ENCODE data around the gene CFAP221. TPM values are rescaled to one million over a fixed set of nuclear protein-coding genes. Genes with fewer than 3 reads are reported as not detected.

The CFAP221 gene
- total RNA-seq, 2 donors from 2014 or later, result 12.2 to 21.5 TPM

- 76 to 77% methylated on average over 3 of the region's 3 CpGs for WGBS, 2 donors
- no peak for ATAC-seq
- Histone ChIP-seq H3K27me3 (no peaks in the 10 kb centered on the region), H3K4me3 (no peak overlapping the region), H3K9me3 (no peaks in the 10 kb centered on the region), H3K4me1 (peaks cover 54% of the 10 kb centered on the region), H3K36me3 (replicated peaks in 1 of 2; ENCODE audit: insufficient read depth in 1 of 2, low read depth in 2 of 2) (no peaks in the 10 kb centered on the region), H3K27ac (peak overlapping the region; percentile 21 to 85 (median 76))
- DNase-seq, result no peak
- intact Hi-C loops (cut with DNase I), result no loop called here
- TF ChIP-seq CTCF (IDR thresholded peaks at IDR 0.05), result no peak
- TF ChIP-seq POLR2A (IDR thresholded peaks at IDR 0.05), result no peak
These were observed 8.7 kb downstream of the CFAP221 start for GRCh38 chr2:119552902-119553301.

DNA sequence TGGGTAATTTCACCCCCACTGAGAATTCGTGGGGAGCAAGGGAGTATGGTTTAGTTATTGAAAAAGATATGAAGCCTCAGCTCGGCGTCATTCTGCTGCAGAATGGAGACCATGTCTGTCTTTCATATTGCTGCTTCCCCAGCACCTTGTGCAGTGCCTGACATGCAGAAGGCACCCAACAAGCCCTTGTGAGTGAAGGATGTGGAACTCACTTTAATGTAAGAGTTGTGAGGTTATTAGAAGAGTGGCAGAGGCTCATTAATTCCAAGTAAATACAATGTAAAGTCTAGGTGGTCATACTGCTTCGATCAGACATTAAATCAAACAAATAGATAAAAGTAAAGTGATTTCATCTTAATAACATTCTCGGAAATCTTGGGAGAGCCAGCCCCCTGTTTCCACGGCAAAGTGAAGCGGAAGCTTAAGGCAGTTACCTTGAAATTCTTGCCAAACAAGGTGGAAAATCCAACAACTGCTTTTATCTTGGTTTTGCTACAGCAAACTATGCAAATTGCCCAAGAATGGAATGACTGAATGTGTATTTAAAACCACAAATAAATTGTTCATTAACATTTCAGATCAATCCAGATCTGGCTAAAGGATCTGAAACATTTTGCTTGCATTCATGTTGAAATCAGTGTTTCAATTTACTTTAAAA lies 9.6 kb downstream of the CFAP221 start:
- DNase-seq, result peak in 2 of 4 donors; percentile 44 to 61
- WGBS, 2 donors, result 16 to 19% methylated on average over 7 of the region's 7 CpGs

GRCh38 chr2:119565481-119565880 lies 21.2 kb downstream of the CFAP221 start:
- intact Hi-C loops (cut with DNase I), result no loop called here
- H3K27me3 ChIP-seq, result no peaks in the 10 kb centered on the region
- no peak overlapping the region for H3K27ac ChIP-seq
- peaks cover 0 to 4% (median 0%) of the 10 kb centered on the region in 3 donors for H3K9me3 ChIP-seq
- H3K4me3 ChIP-seq, result no peak overlapping the region
- no peaks in the 10 kb centered on the region for H3K36me3 ChIP-seq (replicated peaks in 1 of 2; ENCODE audit: insufficient read depth in 1 of 2, low read depth in 2 of 2)
- TF ChIP-seq CTCF (IDR thresholded peaks at IDR 0.05) (no peak), POLR2A (IDR thresholded peaks at IDR 0.05) (no peak)
- no peaks in the 10 kb centered on the region for H3K4me1 ChIP-seq
- DNase-seq (no peak), ATAC-seq (no peak)
- 69 to 77% methylated on average over 2 of the region's 2 CpGs for WGBS, 2 donors

More for the DNA sequence above, 9.6 kb downstream of the CFAP221 start:
- ATAC-seq, result peak; percentile 81
- TF ChIP-seq CTCF (IDR thresholded peaks at IDR 0.05), result peak in 1 of 7 experiments; percentile 1
- TF ChIP-seq POLR2A (IDR thresholded peaks at IDR 0.05), result no peak
- peak overlapping the region; percentile 21 to 85 (median 76) for H3K27ac ChIP-seq
- intact Hi-C loops (cut with DNase I), result no loop called here
- no peaks in the 10 kb centered on the region for H3K36me3 ChIP-seq (replicated peaks in 1 of 2; ENCODE audit: insufficient read depth in 1 of 2, low read depth in 2 of 2)
- peaks cover 51% of the 10 kb centered on the region for H3K4me1 ChIP-seq
- no peaks in the 10 kb centered on the region for H3K9me3 ChIP-seq
- no peak overlapping the region for H3K4me3 ChIP-seq
- no peaks in the 10 kb centered on the region for H3K27me3 ChIP-seq

- TF ChIP-seq POLR2A (IDR thresholded peaks at IDR 0.05) (no peak), CTCF (IDR thresholded peaks at IDR 0.05) (no peak)
- peaks cover 0 to 4% (median 0%) of the 10 kb centered on the region in 3 donors for H3K9me3 ChIP-seq
These were observed 23.0 kb downstream of the CFAP221 start for GRCh38 chr2:119567292-119567691.

More at GRCh38 chr2:119567292-119567691, 23.0 kb downstream of the CFAP221 start:
- Histone ChIP-seq H3K4me3 (no peak overlapping the region), H3K27ac (no peak overlapping the region), H3K4me1 (no peaks in the 10 kb centered on the region), H3K27me3 (no peaks in the 10 kb centered on the region), H3K36me3 (replicated peaks in 1 of 2; ENCODE audit: insufficient read depth in 1 of 2, low read depth in 2 of 2) (no peaks in the 10 kb centered on the region)
- DNase-seq (no peak), ATAC-seq (no peak)
- intact Hi-C loops (cut with DNase I), result no loop called here

All from body of pancreas (tissue), 4 donors.